Activated T-cell treated with anti-CD3 and anti-CD28 coated beads, Interleukin-2, amount 50 U/mL, for 24 hours (primary cell): ENCODE measurements around the gene BCAR1.
"Not testable (repeated sequence)": the region's sequence is repeated elsewhere in the genome, so short reads cannot be mapped to it uniquely, and the experiment has no call there.

Experiments used
- DNase-seq: peaks from one replicate; pipeline ENCODE4 v3.0.0-alpha.2; 2020
- H3K27ac Mint-ChIP-seq: 2 replicates; pipeline ENCODE4 v1.8.0; 2020; ENCODE audit warnings: mild to moderate bottlenecking, mixed read lengths
- H3K27me3 Mint-ChIP-seq: 2 replicates; pipeline ENCODE4 v1.8.0; 2020; ENCODE audit warnings: mixed read lengths
- H3K36me3 Mint-ChIP-seq: 2 replicates; pipeline ENCODE4 v1.8.0; 2020; ENCODE audit warnings: low read depth, mixed read lengths
- H3K4me1 Mint-ChIP-seq: 2 replicates; pipeline ENCODE4 v1.8.0; 2020; ENCODE audit warnings: low read depth, mixed read lengths
- H3K4me3 Mint-ChIP-seq: 2 replicates; pipeline ENCODE4 v1.8.0; 2020; ENCODE audit warnings: mild to moderate bottlenecking, moderate library complexity, mixed read lengths
- H3K9me3 Mint-ChIP-seq: 2 replicates; pipeline ENCODE4 v1.8.0; 2020; ENCODE audit warnings: mixed read lengths

Gene BCAR1

GRCh38 chr16:75281826-75282225 lies 30.4 kb upstream of the BCAR1 start:
- Mint-ChIP-seq H3K4me1 (no peaks in the 10 kb centered on the region), H3K9me3 (no peaks in the 10 kb centered on the region), H3K27me3 (peaks cover 15% of the 10 kb centered on the region), H3K36me3 (peaks cover 10% of the 10 kb centered on the region), H3K4me3 (no peak overlapping the region), H3K27ac (no peak overlapping the region)
- DNase-seq = no peak

GRCh38 chr16:75281009-75281408 lies 29.6 kb upstream of the BCAR1 start:
- not testable (repeated sequence) for H3K4me1 Mint-ChIP-seq, DNase-seq, H3K36me3 Mint-ChIP-seq, H3K9me3 Mint-ChIP-seq, H3K27ac Mint-ChIP-seq, H3K4me3 Mint-ChIP-seq
- peaks cover 15% of the 10 kb centered on the region for H3K27me3 Mint-ChIP-seq

- peaks cover 11% of the 10 kb centered on the region for H3K27me3 Mint-ChIP-seq
- DNase-seq = no peak
- H3K4me1 Mint-ChIP-seq = no peaks in the 10 kb centered on the region
- no peak overlapping the region for H3K4me3 Mint-ChIP-seq
- peaks cover 2% of the 10 kb centered on the region for H3K36me3 Mint-ChIP-seq
- no peaks in the 10 kb centered on the region for H3K9me3 Mint-ChIP-seq
- H3K27ac Mint-ChIP-seq = no peak overlapping the region
Measured at GRCh38 chr16:75280331-75280804, 28.9 kb upstream of the BCAR1 start.

GRCh38 chr16:75279305-75279704 lies 27.9 kb upstream of the BCAR1 start:
- Mint-ChIP-seq H3K4me1 (peaks cover 4% of the 10 kb centered on the region), H3K4me3 (no peak overlapping the region), H3K9me3 (no peaks in the 10 kb centered on the region), H3K27me3 (peaks cover 11% of the 10 kb centered on the region), H3K36me3 (no peaks in the 10 kb centered on the region), H3K27ac (no peak overlapping the region)
- DNase-seq = no peak

- no peak for DNase-seq
Measured at GRCh38 chr16:75273054-75273925, 21.9 kb upstream of the BCAR1 start.

GRCh38 chr16:75272629-75273028 lies 21.2 kb upstream of the BCAR1 start:
- not testable (repeated sequence) for H3K4me3 Mint-ChIP-seq, H3K4me1 Mint-ChIP-seq, H3K27ac Mint-ChIP-seq, H3K9me3 Mint-ChIP-seq, DNase-seq, H3K36me3 Mint-ChIP-seq
- H3K27me3 Mint-ChIP-seq = peaks cover 23% of the 10 kb centered on the region

More at GRCh38 chr16:75273054-75273925, 21.9 kb upstream of the BCAR1 start:
- H3K27me3 Mint-ChIP-seq = peaks cover 23% of the 10 kb centered on the region
- peaks cover 6% of the 10 kb centered on the region for H3K4me1 Mint-ChIP-seq
- no peak overlapping the region for H3K4me3 Mint-ChIP-seq
- H3K9me3 Mint-ChIP-seq = no peaks in the 10 kb centered on the region
- no peaks in the 10 kb centered on the region for H3K36me3 Mint-ChIP-seq
- no peak overlapping the region for H3K27ac Mint-ChIP-seq

- Mint-ChIP-seq H3K4me3 (no peak overlapping the region), H3K4me1 (peaks cover 6% of the 10 kb centered on the region), H3K27me3 (peaks cover 20% of the 10 kb centered on the region), H3K9me3 (no peaks in the 10 kb centered on the region), H3K27ac (no peak overlapping the region), H3K36me3 (no peaks in the 10 kb centered on the region)
- DNase-seq = no peak
Measured at GRCh38 chr16:75272097-75272551, 20.7 kb upstream of the BCAR1 start.

GRCh38 chr16:75271441-75272096 lies 20.1 kb upstream of the BCAR1 start:
- peaks cover 26% of the 10 kb centered on the region for H3K27me3 Mint-ChIP-seq
- peaks cover 6% of the 10 kb centered on the region for H3K4me1 Mint-ChIP-seq
- no peaks in the 10 kb centered on the region for H3K9me3 Mint-ChIP-seq
- no peak for DNase-seq
- no peak overlapping the region for H3K27ac Mint-ChIP-seq
- no peaks in the 10 kb centered on the region for H3K36me3 Mint-ChIP-seq
- no peak overlapping the region for H3K4me3 Mint-ChIP-seq

- H3K36me3 Mint-ChIP-seq, H3K4me3 Mint-ChIP-seq, H3K9me3 Mint-ChIP-seq, DNase-seq, H3K27ac Mint-ChIP-seq: not testable (repeated sequence)
- Mint-ChIP-seq H3K4me1 (peaks cover 10% of the 10 kb centered on the region), H3K27me3 (peaks cover 37% of the 10 kb centered on the region)
Measured at GRCh38 chr16:75269358-75269757, 17.9 kb upstream of the BCAR1 start.

- no peak for DNase-seq
- peaks cover 11% of the 10 kb centered on the region for H3K4me1 Mint-ChIP-seq
- H3K36me3 Mint-ChIP-seq = no peaks in the 10 kb centered on the region
- peaks cover 49% of the 10 kb centered on the region for H3K27me3 Mint-ChIP-seq
- no peaks in the 10 kb centered on the region for H3K9me3 Mint-ChIP-seq
- no peak overlapping the region for H3K27ac Mint-ChIP-seq
- no peak overlapping the region for H3K4me3 Mint-ChIP-seq
Measured at GRCh38 chr16:75267631-75268264, 16.3 kb upstream of the BCAR1 start.

GRCh38 chr16:75266738-75267630 lies 15.6 kb upstream of the BCAR1 start:
- H3K9me3 Mint-ChIP-seq = no peaks in the 10 kb centered on the region
- DNase-seq = no peak
- peaks cover 11% of the 10 kb centered on the region for H3K4me1 Mint-ChIP-seq
- H3K27me3 Mint-ChIP-seq = peaks cover 52% of the 10 kb centered on the region
- no peaks in the 10 kb centered on the region for H3K36me3 Mint-ChIP-seq
- no peak overlapping the region for H3K27ac Mint-ChIP-seq
- peak overlapping the region; percentile 54 for H3K4me3 Mint-ChIP-seq

- Mint-ChIP-seq H3K4me3 (peak overlapping the region; percentile 54), H3K36me3 (no peaks in the 10 kb centered on the region), H3K4me1 (peaks cover 11% of the 10 kb centered on the region), H3K27ac (no peak overlapping the region), H3K9me3 (no peaks in the 10 kb centered on the region), H3K27me3 (peaks cover 50% of the 10 kb centered on the region)
- no peak for DNase-seq
Measured at GRCh38 chr16:75265911-75266701, 14.7 kb upstream of the BCAR1 start.
